ENCODE measurements around the gene TMSB10. TPM values are rescaled to one million over a fixed set of nuclear protein-coding genes. Genes with fewer than 3 reads are reported as not detected.

Gene TMSB10
- total and polyA plus RNA-seq, 2 of the 13 experiments (the other 11 are each of a cell fraction or from before 2014, with no cell fraction given): 665 to 708 TPM

DNA sequence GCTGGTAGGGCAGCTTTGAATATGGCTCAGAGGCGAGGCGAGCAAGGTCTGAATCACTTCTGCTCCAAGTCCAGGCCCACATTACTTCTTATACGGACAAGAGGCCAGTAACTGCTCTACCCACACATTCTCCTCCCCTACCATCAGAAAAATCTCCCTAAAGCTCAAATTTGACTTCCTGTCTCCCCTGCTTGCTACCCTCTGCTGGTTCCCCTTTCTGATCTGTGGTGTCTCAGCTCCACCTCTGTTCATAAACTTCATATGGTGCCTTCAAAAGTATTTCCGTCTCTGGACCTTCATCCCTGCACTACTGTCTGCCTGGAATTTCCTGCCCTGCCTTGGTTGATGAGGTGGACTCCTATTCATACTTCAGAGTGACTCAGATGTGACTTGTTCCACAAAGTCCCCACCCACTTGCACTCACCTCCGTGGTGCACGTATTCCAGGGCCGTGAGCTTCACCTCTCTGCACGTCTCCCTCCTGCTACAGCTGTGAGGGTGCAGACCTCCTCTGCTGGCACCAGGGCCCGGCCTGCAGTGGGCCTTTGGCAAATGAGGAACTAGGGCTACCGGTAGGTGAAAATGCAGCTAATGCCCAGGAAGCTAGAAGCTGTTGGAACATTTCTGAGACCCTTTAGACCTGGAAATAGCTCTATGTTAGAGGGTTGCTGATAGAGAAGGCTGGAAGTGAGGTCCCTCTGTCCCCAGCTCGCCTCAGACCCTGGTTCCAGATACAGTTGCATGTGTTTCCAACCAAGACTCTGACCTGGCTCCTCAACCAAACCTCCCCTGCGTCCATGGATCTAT, 41.0 kb downstream of the TMSB10 start (continued):
- TF ChIP-seq, protein P1, sequence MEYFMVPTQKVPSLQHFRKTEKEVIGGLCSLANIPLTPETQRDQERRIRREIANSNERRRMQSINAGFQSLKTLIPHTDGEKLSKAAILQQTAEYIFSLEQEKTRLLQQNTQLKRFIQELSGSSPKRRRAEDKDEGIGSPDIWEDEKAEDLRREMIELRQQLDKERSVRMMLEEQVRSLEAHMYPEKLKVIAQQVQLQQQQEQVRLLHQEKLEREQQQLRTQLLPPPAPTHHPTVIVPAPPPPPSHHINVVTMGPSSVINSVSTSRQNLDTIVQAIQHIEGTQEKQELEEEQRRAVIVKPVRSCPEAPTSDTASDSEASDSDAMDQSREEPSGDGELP (IDR thresholded peaks at IDR 0.05; ENCODE audit: borderline replicate concordance, low read depth): peak; percentile 95
- no peak for TF ChIP-seq JUND (CRISPR knock-in tag; IDR thresholded peaks at IDR 0.05)
- TF ChIP-seq MYC (CRISPR knock-in tag; IDR thresholded peaks at IDR 0.05; ENCODE audit: borderline replicate concordance): peak; percentile 91
- TF ChIP-seq, protein P2, sequence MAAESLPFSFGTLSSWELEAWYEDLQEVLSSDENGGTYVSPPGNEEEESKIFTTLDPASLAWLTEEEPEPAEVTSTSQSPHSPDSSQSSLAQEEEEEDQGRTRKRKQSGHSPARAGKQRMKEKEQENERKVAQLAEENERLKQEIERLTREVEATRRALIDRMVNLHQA (CRISPR knock-in tag; IDR thresholded peaks at IDR 0.05): no peak; the same call in 1 of the 2 replicates
- 0 out of 2 replicates have a peak, but pooled peaks have one; percentile 30 for TF ChIP-seq HNRNPL (IDR thresholded peaks at IDR 0.05; ENCODE audit: low read depth, low read length)
- TF ChIP-seq, protein P3, sequence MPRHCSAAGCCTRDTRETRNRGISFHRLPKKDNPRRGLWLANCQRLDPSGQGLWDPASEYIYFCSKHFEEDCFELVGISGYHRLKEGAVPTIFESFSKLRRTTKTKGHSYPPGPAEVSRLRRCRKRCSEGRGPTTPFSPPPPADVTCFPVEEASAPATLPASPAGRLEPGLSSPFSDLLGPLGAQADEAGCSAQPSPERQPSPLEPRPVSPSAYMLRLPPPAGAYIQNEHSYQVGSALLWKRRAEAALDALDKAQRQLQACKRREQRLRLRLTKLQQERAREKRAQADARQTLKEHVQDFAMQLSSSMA (CRISPR knock-in tag; IDR thresholded peaks at IDR 0.05): peak; percentile 83; the same call in 1 of the 2 replicates
- TF ChIP-seq CHCHD3 (CRISPR knock-in tag; IDR thresholded peaks at IDR 0.05): no peak
- TF ChIP-seq, protein P4, sequence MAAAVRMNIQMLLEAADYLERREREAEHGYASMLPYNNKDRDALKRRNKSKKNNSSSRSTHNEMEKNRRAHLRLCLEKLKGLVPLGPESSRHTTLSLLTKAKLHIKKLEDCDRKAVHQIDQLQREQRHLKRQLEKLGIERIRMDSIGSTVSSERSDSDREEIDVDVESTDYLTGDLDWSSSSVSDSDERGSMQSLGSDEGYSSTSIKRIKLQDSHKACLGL (CRISPR knock-in tag; IDR thresholded peaks at IDR 0.05): no peak
- TF ChIP-seq FOXA3 (CRISPR knock-in tag; IDR thresholded peaks at IDR 0.05): peak; percentile 57
- TF ChIP-seq, protein P5, sequence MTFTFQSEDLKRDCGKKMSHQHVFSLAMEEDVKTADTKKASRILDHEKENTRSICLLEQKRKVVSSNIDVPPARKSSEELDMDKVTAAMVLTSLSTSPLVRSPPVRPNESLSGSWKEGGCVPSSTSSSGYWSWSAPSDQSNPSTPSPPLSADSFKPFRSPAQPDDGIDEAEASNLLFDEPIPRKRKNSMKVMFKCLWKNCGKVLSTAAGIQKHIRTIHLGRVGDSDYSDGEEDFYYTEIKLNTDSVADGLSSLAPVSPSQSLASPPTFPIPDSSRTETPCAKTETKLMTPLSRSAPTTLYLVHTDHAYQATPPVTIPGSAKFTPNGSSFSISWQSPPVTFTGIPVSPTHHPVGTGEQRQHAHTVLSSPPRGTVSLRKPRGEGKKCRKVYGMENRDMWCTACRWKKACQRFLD (CRISPR knock-in tag; IDR thresholded peaks at IDR 0.05; ENCODE audit: borderline replicate concordance): no peak
- TF ChIP-seq ZNF230 (CRISPR knock-in tag; IDR thresholded peaks at IDR 0.05): no peak
- TF ChIP-seq FOXK1 (CRISPR knock-in tag; IDR thresholded peaks at IDR 0.05; ENCODE audit: borderline replicate concordance, low read depth): no peak
- no peak for TF ChIP-seq ZNF224 (CRISPR knock-in tag; IDR thresholded peaks at IDR 0.05)
- no peak for TF ChIP-seq ZNF7 (CRISPR knock-in tag; IDR thresholded peaks at IDR 0.05)
- no peak for TF ChIP-seq KDM4B (CRISPR knock-in tag; IDR thresholded peaks at IDR 0.05)
- TF ChIP-seq SALL2 (CRISPR knock-in tag; IDR thresholded peaks at IDR 0.05): no peak
- no peak for TF ChIP-seq ZSCAN20 (CRISPR knock-in tag; IDR thresholded peaks at IDR 0.05; ENCODE audit: borderline replicate concordance)
- TF ChIP-seq RORA (CRISPR knock-in tag; IDR thresholded peaks at IDR 0.05): no peak
- TF ChIP-seq, protein P6, sequence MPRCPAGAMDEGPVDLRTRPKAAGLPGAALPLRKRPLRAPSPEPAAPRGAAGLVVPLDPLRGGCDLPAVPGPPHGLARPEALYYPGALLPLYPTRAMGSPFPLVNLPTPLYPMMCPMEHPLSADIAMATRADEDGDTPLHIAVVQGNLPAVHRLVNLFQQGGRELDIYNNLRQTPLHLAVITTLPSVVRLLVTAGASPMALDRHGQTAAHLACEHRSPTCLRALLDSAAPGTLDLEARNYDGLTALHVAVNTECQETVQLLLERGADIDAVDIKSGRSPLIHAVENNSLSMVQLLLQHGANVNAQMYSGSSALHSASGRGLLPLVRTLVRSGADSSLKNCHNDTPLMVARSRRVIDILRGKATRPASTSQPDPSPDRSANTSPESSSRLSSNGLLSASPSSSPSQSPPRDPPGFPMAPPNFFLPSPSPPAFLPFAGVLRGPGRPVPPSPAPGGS (CRISPR knock-in tag; IDR thresholded peaks at IDR 0.05): peak; percentile 25
- TF ChIP-seq ZNF674 (CRISPR knock-in tag; IDR thresholded peaks at IDR 0.05; ENCODE audit: low read depth): no peak
- no peak for TF ChIP-seq MTF1 (CRISPR knock-in tag; IDR thresholded peaks at IDR 0.05)
- peak; percentile 32; the same call in 1 of the 2 replicates for TF ChIP-seq NRL (CRISPR knock-in tag; IDR thresholded peaks at IDR 0.05; ENCODE audit: borderline replicate concordance)
- peak; percentile 71 for TF ChIP-seq ATF1 (CRISPR knock-in tag; IDR thresholded peaks at IDR 0.05)
- no peak for TF ChIP-seq TBL1XR1 (IDR thresholded peaks at IDR 0.05; ENCODE audit: borderline replicate concordance, low read length, partially characterized antibody)
- peak; percentile 97; the same call in 1 of the 2 replicates for TF ChIP-seq ETV5 (CRISPR knock-in tag; IDR thresholded peaks at IDR 0.05; ENCODE audit: borderline replicate concordance)
- no peak for TF ChIP-seq ZNF510 (CRISPR knock-in tag; IDR thresholded peaks at IDR 0.05; ENCODE audit: low read depth)

All from HepG2 (cell line).